ENCODE measurements around the gene PRKN. TPM values are rescaled to one million over a fixed set of nuclear protein-coding genes. Genes with fewer than 3 reads are reported as not detected.
"Not testable (repeated sequence)": the region's sequence is repeated elsewhere in the genome, so short reads cannot be mapped to it uniquely, and the experiment has no call there.

PRKN gene
- total RNA-seq, 1 donor from 2014 or later, result 7.0 TPM

GRCh38 chr6:161876231-161876630 lies 851.3 kb downstream of the PRKN start:
- no peak for DNase-seq
- Mint-ChIP-seq H3K4me1 (ENCODE audit: low read depth, unreplicated experiment) (no peaks in the 10 kb centered on the region), H3K27me3 (ENCODE audit: unreplicated experiment) (no peaks in the 10 kb centered on the region), H3K4me3 (ENCODE audit: unreplicated experiment) (no peak overlapping the region), H3K27ac (ENCODE audit: unreplicated experiment) (no peak overlapping the region), H3K9me3 (ENCODE audit: unreplicated experiment) (no peaks in the 10 kb centered on the region), H3K36me3 (ENCODE audit: unreplicated experiment) (no peaks in the 10 kb centered on the region)
- TF ChIP-seq CTCF (IDR thresholded peaks at IDR 0.05; ENCODE audit: partially characterized antibody, unreplicated experiment), result no peak

DNA sequence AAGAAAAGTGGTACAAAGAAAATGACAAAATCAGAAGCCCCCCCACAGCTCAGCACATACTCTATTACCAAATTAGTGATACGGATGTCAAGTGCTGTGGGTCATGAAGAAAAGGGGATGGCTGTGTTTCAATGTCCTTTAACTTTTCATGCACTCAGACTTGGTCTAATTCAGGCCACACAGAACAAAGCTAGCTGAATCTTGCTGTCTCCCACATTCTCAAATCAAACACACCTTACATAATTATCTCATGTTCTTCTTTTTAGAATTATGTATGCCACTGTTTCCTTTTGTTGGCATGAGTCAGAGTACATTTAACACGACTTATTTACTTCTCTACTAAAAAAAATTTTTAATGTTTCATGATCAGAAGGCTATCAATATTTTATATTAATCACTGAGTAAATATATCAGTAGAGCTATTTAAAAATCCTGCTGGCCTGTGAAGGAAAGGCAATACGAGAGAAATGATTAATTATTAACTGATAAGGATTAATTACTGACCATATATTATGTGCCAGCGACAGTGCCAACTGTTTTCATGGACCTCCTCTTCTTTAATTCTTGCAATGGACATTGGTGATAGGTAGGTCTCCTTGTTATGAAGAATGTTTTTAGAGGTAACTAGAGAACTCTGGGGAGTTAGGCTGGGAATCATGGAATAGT lies 857.2 kb downstream of the PRKN start:
- H3K27me3 Mint-ChIP-seq (ENCODE audit: unreplicated experiment), result no peaks in the 10 kb centered on the region
- TF ChIP-seq CTCF (IDR thresholded peaks at IDR 0.05; ENCODE audit: partially characterized antibody, unreplicated experiment), result no peak
- no peaks in the 10 kb centered on the region for H3K4me1 Mint-ChIP-seq (ENCODE audit: low read depth, unreplicated experiment)
- H3K27ac Mint-ChIP-seq (ENCODE audit: unreplicated experiment), result no peak overlapping the region
- H3K4me3 Mint-ChIP-seq (ENCODE audit: unreplicated experiment), result no peak overlapping the region
- H3K36me3 Mint-ChIP-seq (ENCODE audit: unreplicated experiment), result no peaks in the 10 kb centered on the region
- no peak for DNase-seq
- H3K9me3 Mint-ChIP-seq (ENCODE audit: unreplicated experiment), result no peaks in the 10 kb centered on the region

DNA sequence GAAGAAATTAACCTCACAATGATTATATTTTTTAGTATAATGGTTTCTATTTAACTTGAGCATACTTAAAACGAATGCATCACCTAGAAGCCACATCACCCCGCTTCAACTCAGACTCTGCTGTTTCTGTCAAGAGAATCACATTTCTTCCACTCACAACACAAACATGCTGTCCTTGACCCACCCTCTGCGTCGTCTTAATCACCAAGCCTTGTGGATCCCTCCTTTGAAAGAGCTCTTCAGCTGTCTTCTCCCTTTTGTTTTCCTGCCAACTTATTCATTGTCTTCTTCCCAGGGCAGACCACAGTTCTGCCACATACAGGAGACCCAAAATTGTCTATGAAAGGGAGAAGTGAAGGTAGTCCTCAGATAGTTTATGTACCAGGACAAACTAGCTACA lies 858.1 kb downstream of the PRKN start:
- Mint-ChIP-seq H3K4me3 (ENCODE audit: unreplicated experiment) (no peak overlapping the region), H3K27me3 (ENCODE audit: unreplicated experiment) (no peaks in the 10 kb centered on the region), H3K27ac (ENCODE audit: unreplicated experiment) (no peak overlapping the region), H3K4me1 (ENCODE audit: low read depth, unreplicated experiment) (no peaks in the 10 kb centered on the region), H3K36me3 (ENCODE audit: unreplicated experiment) (no peaks in the 10 kb centered on the region), H3K9me3 (ENCODE audit: unreplicated experiment) (no peaks in the 10 kb centered on the region)
- no peak for TF ChIP-seq CTCF (IDR thresholded peaks at IDR 0.05; ENCODE audit: partially characterized antibody, unreplicated experiment)
- DNase-seq, result no peak

- no peaks in the 10 kb centered on the region for H3K9me3 Mint-ChIP-seq (ENCODE audit: unreplicated experiment)
- no peak overlapping the region for H3K27ac Mint-ChIP-seq (ENCODE audit: unreplicated experiment)
- DNase-seq, result no peak
- H3K4me3 Mint-ChIP-seq (ENCODE audit: unreplicated experiment), result no peak overlapping the region
- H3K4me1 Mint-ChIP-seq (ENCODE audit: low read depth, unreplicated experiment), result no peaks in the 10 kb centered on the region
- no peaks in the 10 kb centered on the region for H3K27me3 Mint-ChIP-seq (ENCODE audit: unreplicated experiment)
- no peaks in the 10 kb centered on the region for H3K36me3 Mint-ChIP-seq (ENCODE audit: unreplicated experiment)
- TF ChIP-seq CTCF (IDR thresholded peaks at IDR 0.05; ENCODE audit: partially characterized antibody, unreplicated experiment), result no peak
Observed at GRCh38 chr6:161866570-161866969, 861.0 kb downstream of the PRKN start.

GRCh38 chr6:161861061-161861460 lies 866.5 kb downstream of the PRKN start:
- H3K36me3 Mint-ChIP-seq (ENCODE audit: unreplicated experiment); H3K27ac Mint-ChIP-seq (ENCODE audit: unreplicated experiment); H3K4me3 Mint-ChIP-seq (ENCODE audit: unreplicated experiment); H3K27me3 Mint-ChIP-seq (ENCODE audit: unreplicated experiment); H3K4me1 Mint-ChIP-seq (ENCODE audit: low read depth, unreplicated experiment); DNase-seq; H3K9me3 Mint-ChIP-seq (ENCODE audit: unreplicated experiment): not testable (repeated sequence)
